Measurements from ENCODE around the gene CCL18.
"Not testable (repeated sequence)": the region's sequence is repeated elsewhere in the genome, so short reads cannot be mapped to it uniquely, and the experiment has no call there.

Gene CCL18

DNA sequence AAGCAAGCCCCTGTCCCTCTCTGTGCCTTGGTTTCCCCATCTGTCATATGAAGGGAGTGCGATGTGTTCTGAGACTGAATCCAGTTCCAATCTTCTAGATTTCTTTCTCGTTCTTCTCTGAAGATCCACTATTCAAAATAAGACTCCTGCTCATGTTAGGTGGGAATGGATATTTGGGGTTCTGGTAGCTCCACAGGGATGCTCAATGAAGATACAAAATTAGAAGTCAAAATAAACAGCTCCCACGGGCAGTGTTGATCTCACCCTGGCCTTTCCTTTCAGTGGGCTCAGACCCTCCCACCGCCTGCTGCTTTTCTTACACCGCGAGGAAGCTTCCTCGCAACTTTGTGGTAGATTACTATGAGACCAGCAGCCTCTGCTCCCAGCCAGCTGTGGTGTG lies 40.2 kb downstream of the CCL18 start:
- DNase-seq (ENCODE audit: low spot score) = not testable (repeated sequence)

DNA sequence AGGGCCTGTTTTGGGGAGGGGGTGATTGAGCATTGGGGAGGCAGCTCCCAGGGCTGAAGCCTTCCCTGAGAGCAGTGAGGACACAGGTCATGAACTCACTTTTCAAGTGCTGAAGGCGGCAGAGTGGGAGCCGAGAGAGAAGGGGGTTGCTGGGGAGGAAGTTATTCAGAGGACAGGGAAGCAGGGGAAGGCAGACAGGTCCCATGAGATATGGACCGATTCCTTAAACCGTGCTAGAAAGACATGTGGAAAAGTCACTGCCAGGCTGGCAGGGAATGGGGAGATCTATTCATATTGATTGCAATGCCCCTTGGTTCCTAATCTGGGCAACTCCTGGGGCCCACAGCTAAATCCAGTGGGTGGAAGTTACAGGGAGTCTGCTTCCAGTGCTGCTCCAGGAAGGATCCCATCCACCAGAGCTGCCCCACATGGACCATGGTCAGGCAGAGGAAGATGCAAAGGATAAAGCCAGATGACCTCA lies 40.7 kb downstream of the CCL18 start:
- DNase-seq (ENCODE audit: low spot score) = no peak

DNA sequence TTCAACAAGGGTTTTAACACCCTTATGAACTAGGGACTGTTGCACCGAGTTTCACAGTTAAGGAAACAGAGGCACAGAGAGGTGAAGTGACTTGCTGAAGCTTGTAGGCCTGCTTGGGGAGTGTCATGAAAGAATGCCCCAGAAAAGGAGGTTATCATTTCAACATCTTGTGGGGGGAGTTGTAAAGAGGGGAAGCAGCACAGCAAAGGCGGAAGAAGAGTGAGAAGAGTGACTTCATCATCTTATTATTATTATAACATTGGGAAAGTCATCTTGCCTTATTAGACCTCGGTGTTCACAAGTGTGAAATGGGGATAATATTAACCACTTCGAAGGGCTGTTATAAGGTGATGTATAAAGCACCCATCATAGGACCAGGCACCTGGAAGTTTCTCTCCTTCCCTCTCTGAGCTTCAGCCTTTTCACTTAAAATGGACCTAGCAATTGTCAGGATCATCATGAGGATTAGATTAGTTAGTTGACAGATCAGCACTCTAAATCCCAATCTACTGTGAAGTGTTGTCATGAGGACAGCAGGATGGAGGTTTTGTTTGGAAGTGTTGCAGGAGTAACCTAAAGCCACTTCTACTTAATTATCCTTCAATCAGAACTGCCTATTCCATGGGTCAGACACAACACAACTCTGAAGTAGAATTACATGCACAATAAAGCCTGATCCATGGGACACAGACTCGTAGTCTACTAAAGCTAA lies 41.9 kb downstream of the CCL18 start:
- no peak for DNase-seq (ENCODE audit: low spot score)

DNA sequence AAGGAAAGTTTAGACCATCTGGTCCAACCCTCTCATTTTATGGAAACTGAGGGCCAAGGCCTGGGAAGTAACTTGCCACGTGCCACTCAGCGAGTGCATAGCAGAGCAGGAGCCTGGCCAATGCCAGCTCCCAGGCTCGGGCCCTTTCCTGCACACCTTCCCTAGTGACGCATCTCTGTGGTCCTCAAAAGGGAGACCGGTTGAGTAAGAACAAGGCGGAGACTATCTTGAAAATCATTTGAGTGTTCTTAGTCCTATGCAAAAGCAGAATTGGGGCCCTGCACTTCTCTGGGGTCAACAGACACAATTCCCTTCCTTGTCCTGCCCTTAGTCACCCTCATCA lies 42.4 kb downstream of the CCL18 start:
- DNase-seq (ENCODE audit: low spot score) = no peak

DNA sequence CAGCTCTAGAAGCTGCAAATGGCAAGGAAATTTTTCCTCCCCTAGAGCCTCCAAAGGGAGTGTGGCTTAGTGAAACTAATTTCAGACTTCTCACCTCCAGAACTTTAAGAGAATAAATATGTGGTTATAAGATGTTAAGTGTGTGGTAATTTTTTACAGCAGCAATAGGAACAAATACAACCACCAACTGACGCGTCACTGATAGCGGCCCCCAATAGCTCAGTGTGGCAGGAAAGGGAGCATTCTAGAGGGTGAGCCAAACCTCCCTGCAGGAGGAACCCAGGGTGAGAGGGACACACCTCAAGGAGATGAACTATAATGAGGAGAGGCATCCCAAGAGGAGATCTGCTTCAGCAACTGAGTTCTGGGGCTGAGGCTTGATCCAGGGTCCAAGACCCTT lies 43.6 kb downstream of the CCL18 start:
- no peak for DNase-seq (ENCODE audit: low spot score)

DNA sequence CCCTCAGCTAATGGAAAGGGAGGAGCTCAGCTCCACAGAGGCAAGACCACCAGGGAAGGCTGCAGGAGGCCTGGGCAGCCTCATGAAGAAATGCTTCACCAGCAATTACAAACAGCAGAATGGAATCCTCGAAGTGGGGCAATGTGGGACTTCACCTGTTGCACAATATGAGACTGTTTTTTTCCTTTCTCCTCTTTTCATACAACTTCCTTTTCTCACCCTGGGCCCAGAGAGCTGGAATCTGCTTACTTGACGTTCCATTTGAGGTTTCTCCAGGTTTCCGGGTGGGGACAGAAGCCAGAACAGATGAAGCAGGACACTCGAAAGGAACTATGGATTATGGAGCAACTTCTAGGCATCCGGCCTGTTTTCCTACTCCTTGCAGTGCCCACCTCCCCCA lies 44.2 kb downstream of the CCL18 start:
- not testable (repeated sequence) for DNase-seq (ENCODE audit: low spot score)

DNA sequence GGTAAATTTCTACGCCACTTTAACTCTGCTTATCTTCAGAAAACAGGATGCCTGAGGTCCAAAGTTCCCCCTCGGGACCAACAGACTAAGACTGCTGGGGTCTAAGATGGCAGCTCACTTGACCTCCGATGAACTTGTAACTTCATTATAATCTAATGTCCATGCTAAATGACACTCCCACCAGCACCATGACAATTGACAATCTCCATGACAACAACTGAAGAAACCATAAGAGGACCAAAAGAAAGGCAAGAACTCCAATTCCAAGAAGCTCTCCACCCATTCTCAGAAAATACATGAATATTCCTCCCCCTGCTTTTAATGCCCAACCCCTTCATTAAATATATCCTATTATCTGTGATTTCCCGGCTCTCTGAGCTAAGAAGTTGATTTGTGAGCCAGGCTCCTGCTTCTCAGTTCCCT lies 47.0 kb downstream of the CCL18 start:
- no peak for DNase-seq (ENCODE audit: low spot score)

DNA sequence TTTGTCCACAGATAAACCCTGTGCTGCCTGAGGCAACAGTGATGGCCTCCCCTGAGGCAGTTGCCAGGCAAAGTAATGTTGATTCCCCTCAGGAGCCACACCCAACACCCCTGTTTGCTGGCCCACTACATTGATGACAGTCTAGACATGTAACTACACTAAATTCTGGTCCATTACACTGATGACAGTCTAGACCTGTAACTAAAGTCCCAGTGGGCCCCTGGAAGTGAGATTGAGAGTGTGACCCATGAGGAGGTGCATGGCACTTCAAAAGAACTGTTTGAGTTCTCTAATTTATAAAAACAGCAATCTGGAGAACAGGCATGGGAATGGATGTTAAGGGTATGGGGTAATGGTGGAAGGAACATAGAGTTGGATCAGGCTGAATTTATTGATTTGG lies 48.5 kb downstream of the CCL18 start:
- no peak for DNase-seq (ENCODE audit: low spot score)

DNA sequence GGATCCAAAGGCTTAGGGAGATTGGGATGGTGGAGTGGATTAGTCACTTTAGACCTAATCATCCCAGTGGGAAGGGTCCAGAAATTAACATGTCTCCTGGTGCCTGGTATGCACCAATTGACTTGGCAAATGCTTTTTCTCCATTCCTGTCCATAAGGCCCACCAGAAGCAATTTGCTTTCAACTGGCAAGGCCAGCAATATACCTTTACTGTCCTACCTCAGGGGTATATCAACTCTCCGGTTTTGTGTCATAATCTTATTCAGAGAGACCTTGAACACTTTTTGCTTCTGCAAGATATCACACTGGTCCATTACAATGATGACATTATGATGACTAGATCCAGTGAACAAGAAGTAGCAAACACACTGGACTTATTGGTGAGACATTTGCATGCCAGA lies 49.1 kb downstream of the CCL18 start:
- DNase-seq (ENCODE audit: low spot score) = not testable (repeated sequence)

DNA sequence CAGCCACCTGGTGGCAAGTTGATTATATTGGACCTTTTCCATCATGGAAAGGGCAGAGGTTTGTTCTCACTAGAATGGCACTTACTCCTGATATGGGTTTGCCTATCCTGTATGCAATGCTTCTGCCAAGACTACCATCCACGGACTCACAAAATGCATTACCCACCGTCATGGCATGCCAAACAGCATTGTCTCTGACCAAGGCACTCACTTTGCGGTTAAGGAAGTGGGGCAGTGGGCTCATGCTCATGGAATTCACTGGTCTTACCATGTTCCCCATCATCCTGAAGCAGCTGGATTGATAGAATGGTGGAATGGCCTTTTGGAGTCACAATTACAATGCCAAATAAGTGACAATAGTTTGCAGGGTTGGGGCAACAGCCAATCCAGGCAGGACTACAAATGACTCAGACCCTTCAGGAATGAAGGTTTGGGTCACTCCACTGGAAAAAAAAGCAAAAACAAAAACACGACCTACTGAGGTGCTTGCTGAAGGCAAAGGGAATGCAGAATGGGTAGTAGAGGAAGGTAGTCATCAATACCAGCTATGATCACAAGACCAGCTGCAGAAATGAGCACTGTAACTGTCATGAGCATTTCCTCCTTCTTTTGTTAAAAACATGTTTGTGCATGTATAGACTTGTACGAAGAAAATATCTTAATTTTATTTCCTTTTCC lies 51.0 kb downstream of the CCL18 start:
- DNase-seq (ENCODE audit: low spot score) = not testable (repeated sequence)

DNA sequence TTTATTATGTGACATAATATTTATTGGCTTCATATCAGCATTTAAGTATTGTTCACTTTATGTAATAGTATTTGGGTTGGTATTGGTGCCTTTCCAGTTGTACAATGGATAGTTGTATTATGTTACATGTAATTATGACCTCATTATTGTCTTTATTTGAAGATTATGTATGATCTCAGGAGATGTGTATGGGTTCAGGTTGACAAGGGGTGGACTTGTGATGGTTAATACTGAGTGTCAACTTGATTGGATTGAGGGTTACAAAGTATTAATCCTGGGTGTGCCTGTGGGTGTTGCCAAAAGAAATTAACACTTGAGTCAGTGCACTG lies 51.5 kb downstream of the CCL18 start:
- not testable (repeated sequence) for DNase-seq (ENCODE audit: low spot score)

DNA sequence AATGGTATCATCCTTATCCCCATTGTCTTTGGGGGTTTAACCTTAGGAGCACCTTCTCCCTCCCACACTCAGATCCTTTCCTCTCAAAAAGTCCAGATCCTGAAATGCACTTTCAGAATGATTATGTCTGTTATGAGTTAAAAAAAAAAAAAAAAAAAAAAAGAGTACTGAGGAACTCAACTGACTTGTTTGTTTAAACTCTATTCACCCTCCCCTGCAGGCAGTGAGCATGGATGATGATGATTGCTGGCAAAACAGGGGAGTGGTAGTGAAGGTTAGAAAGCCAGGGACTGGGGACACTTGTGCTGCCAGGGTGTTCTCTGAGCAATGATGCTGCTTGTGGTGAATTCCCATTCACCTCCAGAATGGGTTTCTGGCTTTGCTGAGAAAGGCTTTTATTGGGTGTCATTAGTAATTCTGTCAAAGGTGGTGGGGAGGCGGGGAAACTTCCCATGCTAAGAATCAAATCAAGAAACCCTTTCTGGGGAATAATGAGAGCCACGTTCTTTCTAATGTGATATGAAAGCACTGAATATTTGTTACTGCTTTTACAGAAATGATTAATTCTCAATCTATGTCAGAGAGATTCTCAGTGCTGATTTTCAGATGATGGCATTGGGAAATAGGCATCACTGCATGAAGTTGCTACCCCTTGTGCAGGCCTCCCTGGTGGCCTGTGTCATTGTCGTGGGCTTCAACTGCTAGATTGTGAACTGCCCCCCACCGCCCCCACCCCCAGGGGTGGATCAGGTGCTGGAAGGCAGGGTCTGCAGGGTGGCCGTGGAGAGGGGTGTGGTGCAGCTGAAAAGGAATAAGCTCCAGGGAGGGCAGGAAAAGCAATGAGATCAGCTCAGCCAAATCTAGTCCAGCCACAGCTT lies 53.7 kb downstream of the CCL18 start:
- DNase-seq (ENCODE audit: low spot score) = no peak

DNA sequence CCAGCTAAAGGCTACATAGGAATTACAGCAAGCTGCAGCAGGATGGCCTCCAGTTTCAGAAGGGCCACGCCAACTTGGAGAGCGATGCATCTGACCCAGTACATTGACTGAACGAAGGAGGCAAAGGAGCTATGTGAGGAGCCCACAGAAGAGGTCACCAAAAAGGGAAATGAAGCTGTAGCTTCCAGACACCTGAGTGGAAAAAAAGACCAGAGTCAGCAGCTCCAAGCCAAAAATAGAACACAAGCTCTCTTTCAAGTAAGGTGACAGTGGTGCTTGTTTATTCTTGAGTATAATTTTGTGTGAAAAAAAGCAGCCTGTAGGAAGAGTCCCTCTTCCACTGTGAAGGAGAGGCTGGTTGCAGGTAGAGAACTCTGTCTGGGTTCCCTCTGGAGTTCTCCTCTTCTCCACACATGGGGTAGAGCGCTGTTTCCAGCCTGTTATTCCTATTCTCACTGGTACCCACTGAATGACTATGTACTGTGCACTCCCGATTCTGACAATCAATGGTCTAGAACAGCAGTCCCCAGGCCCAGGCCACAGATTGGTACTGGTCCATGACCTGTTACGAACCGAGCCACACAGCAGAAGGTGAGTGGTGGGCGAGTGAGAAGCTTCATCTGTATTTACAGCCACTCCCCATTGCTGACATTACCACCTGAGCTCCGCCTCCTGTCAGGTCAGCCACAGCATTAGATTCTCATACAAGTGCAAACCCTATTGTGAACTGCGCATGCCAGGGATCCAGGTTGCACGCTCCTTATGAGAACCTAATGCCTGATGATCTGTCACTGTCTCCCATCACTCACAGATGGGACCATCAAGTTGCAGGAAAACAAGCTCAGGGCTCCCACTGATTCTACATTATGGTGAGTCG lies 54.6 kb downstream of the CCL18 start:
- DNase-seq (ENCODE audit: low spot score) = no peak

DNA sequence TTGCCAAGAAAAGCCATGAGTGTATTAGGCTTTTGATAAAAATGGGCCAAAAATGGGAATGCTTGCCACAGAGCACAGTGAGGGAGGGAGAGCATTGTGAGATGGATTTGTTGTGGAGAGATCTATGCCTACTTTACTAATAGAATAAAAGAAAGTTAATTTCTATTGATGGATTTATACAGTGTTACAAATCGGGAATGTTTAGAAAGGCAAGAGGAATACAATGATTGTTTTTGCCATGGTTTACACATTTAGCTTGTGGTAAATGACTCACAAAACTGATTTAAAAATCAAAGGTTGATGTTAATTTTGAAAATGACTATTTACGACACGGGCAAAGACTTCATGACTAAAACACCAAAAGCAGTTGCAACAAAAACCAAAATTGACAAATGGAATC lies 56.1 kb downstream of the CCL18 start:
- DNase-seq (ENCODE audit: low spot score) = no peak

DNA sequence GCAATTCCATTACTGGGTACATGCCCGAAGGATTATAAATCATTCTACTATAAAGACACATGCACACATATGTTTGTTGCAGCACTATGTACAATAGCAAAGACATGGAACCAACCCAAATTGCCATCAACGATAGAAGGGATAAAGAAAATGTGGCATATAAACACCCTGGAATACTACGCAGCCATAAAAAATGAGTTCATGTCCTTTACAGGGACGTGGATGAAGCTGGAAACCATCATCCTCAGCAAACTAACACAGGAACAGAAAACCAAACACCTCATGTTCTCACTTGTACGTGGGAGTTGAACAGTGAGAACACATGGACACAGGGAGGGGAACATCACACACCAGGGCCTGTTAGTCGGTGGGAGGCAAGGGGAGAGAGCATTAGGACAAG lies 57.0 kb downstream of the CCL18 start:
- DNase-seq (ENCODE audit: low spot score) = not testable (repeated sequence)
